K562 (cell line): ENCODE data around the gene SYNE1. TPM values are rescaled to one million over a fixed set of nuclear protein-coding genes. Genes with fewer than 3 reads are reported as not detected.

ENCODE experiments used
- ATAC-seq: fragments of 200-7000 bp; cut with Tn5 transposase; 3 replicates; pipeline ENCODE4 v1.9.1; 2020; ENCODE audit warnings: moderate library complexity
- BruUV-seq: library from RNA; stranded (reverse); fragments of 400-500 nt; replicated peaks from 2 replicates; lab custom pipeline; 2021; lab: Mats Ljungman, UMichigan
- CTCF ChIA-PET: fragments of 300-600 bp; formaldehyde crosslinking; extraction: SDS; loops from one replicate; lab custom pipeline; 2021; ENCODE audit warnings: low intra/inter-chr PET ratio; lab: Yijun Ruan, JAX
- POLR2A ChIA-PET: fragments of 300-600, 350-650 bp; sonication (Branson Sonifier 250); formaldehyde crosslinking; extraction: SDS; loops from one replicate; lab custom pipeline; 2021; ENCODE audit warnings: antibody characterized with exemption, inconsistent platforms; lab: Yijun Ruan, JAX
- DNase-seq, 4 experiments: peaks; one replicate each; pipeline versions ENCODE4 v3.0.0 to v3.0.0-alpha.2; 2011 to 2018; ENCODE audit warnings: low spot score in 3 of 4, mixed read lengths in 3 of 4; ENCODE audit errors: extremely low read depth in 1 of 4
- FAIRE-seq: peaks from 2 replicates; lab custom pipeline; 2011; peaks lifted over from hg19 to GRCh38; lab: Jason Lieb, UNC
- H2AFZ ChIP-seq: 2 replicates; pipeline ENCODE4 v1.6.0; 2011; ENCODE audit warnings: low read depth, low read length, control low read depth, inconsistent platforms
- H3K27ac ChIP-seq: fragments of 200-600 bp; 3 replicates; pipeline ENCODE4 v1.8.0; 2011; ENCODE audit warnings: low read depth, mild to moderate bottlenecking, control low read depth, inconsistent platforms, low read length, moderate library complexity, mixed read lengths; ENCODE audit errors: extremely low read depth
- H3K27me3 ChIP-seq, 2 experiments: fragments of 300-600 bp in 1 of 2; 2 replicates in 1 of 2; 3 replicates in 1 of 2; pipeline versions ENCODE4 v1.6.0 to v1.8.0; 2011; ENCODE audit warnings: inconsistent platforms in 2 of 2, low read length in 2 of 2, mild to moderate bottlenecking in 1 of 2, mixed read lengths in 1 of 2, moderate library complexity in 1 of 2; ENCODE audit not compliant: control insufficient read depth in 2 of 2, insufficient read depth in 2 of 2
- H3K36me3 ChIP-seq: fragments of 300-600 bp; 3 replicates; pipeline ENCODE4 v1.8.0; 2011; ENCODE audit warnings: mild to moderate bottlenecking, low read length, inconsistent platforms; ENCODE audit not compliant: control insufficient read depth, insufficient read depth
- H3K4me1 ChIP-seq, 2 experiments: fragments of 200-600 bp in 1 of 2; replicated peaks in 1 of 2; 2 replicates in 1 of 2; 3 replicates in 1 of 2; pipeline versions ENCODE4 v1.5.1 to v1.8.0; 2011; ENCODE audit warnings: inconsistent platforms in 2 of 2, low read length in 2 of 2, mild to moderate bottlenecking in 1 of 2, mixed read lengths in 1 of 2, moderate library complexity in 1 of 2; ENCODE audit not compliant: control insufficient read depth in 2 of 2, insufficient read depth in 2 of 2
- H3K4me2 ChIP-seq: 2 replicates; pipeline ENCODE4 v1.6.1; 2011; ENCODE audit warnings: low read length, control low read depth, inconsistent platforms, mixed read lengths; ENCODE audit not compliant: insufficient read depth
- H3K4me3 ChIP-seq: fragments of 200-600 bp; sonication (generic), shearing (Covaris generic); 2 replicates; pipeline ENCODE4 v1.5.1; 2016; ENCODE audit warnings: control low read depth, inconsistent platforms
- H3K79me2 ChIP-seq: fragments of 200-600 bp; 3 replicates; pipeline ENCODE4 v1.8.0; 2011; ENCODE audit warnings: low read length, inconsistent platforms; ENCODE audit not compliant: control insufficient read depth, insufficient read depth
- H3K9ac ChIP-seq, 2 experiments: 2 replicates each; pipeline versions ENCODE4 v1.6.0 to v1.6.1; 2011; ENCODE audit warnings: low read depth in 2 of 2, low read length in 2 of 2, control low read depth in 1 of 2, inconsistent platforms in 1 of 2, mild to moderate bottlenecking in 1 of 2, mixed read lengths in 1 of 2; ENCODE audit not compliant: insufficient read depth in 1 of 2
- H3K9me1 ChIP-seq: one replicate; pipeline ENCODE4 v1.6.0; 2011; ENCODE audit warnings: inconsistent platforms, mild to moderate bottlenecking, low read length, moderate library complexity; ENCODE audit not compliant: control insufficient read depth, insufficient read depth
- H3K9me3 ChIP-seq: replicated peaks from 2 replicates; pipeline ENCODE4 v1.5.1; 2011; ENCODE audit warnings: low read depth, low read length, inconsistent platforms; ENCODE audit not compliant: control insufficient read depth, insufficient read depth
- H4K20me1 ChIP-seq: replicated peaks from 2 replicates; pipeline ENCODE4 v1.6.1; 2011; ENCODE audit warnings: low read length, inconsistent platforms, mixed read lengths; ENCODE audit not compliant: control insufficient read depth, insufficient read depth
- CAMTA2 ChIP-seq: fragments of 250-450 bp; sonication (Bioruptor Pico); conservative IDR thresholded peaks from 2 replicates; pipeline ENCODE4 v1.5.1; 2022
- PRPF4 ChIP-seq: fragments of 200-400 bp; formaldehyde crosslinking; IDR thresholded peaks from one replicate; pipeline ENCODE4 v1.6.1; 2017; ENCODE audit warnings: low read length, low read depth, mild to moderate bottlenecking; ENCODE audit not compliant: insufficient read depth, poor library complexity, severe bottlenecking
- SMAD4 ChIP-seq: fragments of 250-450 bp; sonication (Bioruptor Pico); conservative IDR thresholded peaks from 2 replicates; pipeline ENCODE4 v1.8.0; 2021; ENCODE audit warnings: inconsistent platforms, mild to moderate bottlenecking, moderate library complexity
- TCFL5 ChIP-seq: fragments of 250-450 bp; sonication (Bioruptor Pico); conservative IDR thresholded peaks from 2 replicates; pipeline ENCODE4 v1.6.1; 2021; ENCODE audit warnings: mild to moderate bottlenecking, moderate library complexity, matching md5 sums
- ZFPM2 ChIP-seq: fragments of 250-450 bp; sonication (Bioruptor Pico); IDR thresholded peaks from 2 replicates; pipeline ENCODE4 v1.5.1; 2022; ENCODE audit warnings: mild to moderate bottlenecking
- ZNF184 ChIP-seq: sonication (generic); formaldehyde crosslinking; IDR thresholded peaks from 2 replicates; pipeline ENCODE4 v1.5.0; 2020; ENCODE audit warnings: missing genetic modification reagents
- WGBS: fragments of 100-300 bp; shearing (Covaris generic); methylation state at CpG from one replicate; pipeline ENCODE4 v1.1.6; 2016; ENCODE audit warnings: low coverage, mixed read lengths; ENCODE audit not compliant: insufficient coverage; ENCODE audit errors: missing lambda C conversion rate; 5-methylcytosine and 5-hydroxymethylcytosine counted together
- in situ Hi-C: fragments of 300-500 bp; cut with MboI; formaldehyde crosslinking; loops from 4 replicates; pipeline ENCODE4 v1.15.0; 2018; ENCODE audit warnings: inconsistent platforms, mixed read lengths
- intact Hi-C: fragments of 100-400 bp; cut with micrococcal nuclease; formaldehyde crosslinking; loops from 2 replicates; pipeline ENCODE4 v1.14.2; 2022
- polyA plus RNA-seq, 8 experiments: library from polyadenylated mRNA; depleted of rRNA in 4 of 8; stranded (reverse) in 5 of 8; unstranded in 3 of 8; fragments of >200 nt; fragmentation: Nextera tagmentation in 2 of 8; fragmentation: Illumina TruSeq in 1 of 8; extraction: Ambion mirVana in 2 of 8; extraction: Trizol in 1 of 8; gene quantifications; 2 replicates each; pipeline versions ENCODE4 v1.2.1 to v1.2.3, GENCODE V29; 2011 to 2014; ENCODE audit warnings: inconsistent platforms in 1 of 8, missing spikeins in 1 of 8
- total RNA-seq, 7 experiments: library from RNA; depleted of rRNA in 6 of 7; stranded (reverse); fragments of >200 nt in 6 of 7; fragmentation: Illumina TruSeq in 2 of 7; extraction: Trizol in 2 of 7; gene quantifications; 2 replicates each; pipeline versions ENCODE4 v1.2.1 to v1.2.3, GENCODE V29; 2011 to 2021; ENCODE audit warnings: low replicate concordance in 1 of 7

Gene SYNE1
- total and polyA plus RNA-seq, 9 of the 15 experiments (the other 6 are each of a cell fraction or from before 2014, with no cell fraction given) = under 0.01 to 0.42 (median 0.08) TPM; not detected in 1

DNA sequence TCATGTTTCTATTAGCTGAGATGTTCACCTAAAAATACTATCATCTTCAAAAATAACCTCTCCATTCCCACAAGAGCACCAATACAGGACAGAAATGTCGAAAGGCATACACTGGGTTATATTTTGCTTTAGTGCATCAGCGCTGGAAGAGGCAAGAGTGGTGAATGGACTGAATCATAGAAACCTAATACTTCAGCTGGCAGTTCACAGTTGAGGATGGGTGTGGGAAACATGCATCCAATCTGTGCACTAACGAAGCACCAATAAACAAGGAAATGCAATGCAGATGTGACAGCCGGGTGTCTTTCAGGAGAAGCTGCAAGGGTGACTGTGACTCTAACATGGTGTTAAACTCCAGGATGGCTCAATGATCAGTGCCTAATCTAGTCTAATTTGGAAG is 463.8 kb downstream of the SYNE1 start:
- no peaks in the 10 kb centered on the region for H3K27me3 ChIP-seq
- DNase-seq (no peak), FAIRE-seq (no peak), ATAC-seq (no peak)
- 0 out of 2 replicates have a peak, but pooled peaks cover 3% of the 10 kb centered on the region for H4K20me1 ChIP-seq
- CTCF ChIA-PET = no interaction called here
- H2AFZ ChIP-seq = no peak overlapping the region
- H3K9me3 ChIP-seq = no peaks in the 10 kb centered on the region
- no peak overlapping the region for H3K4me3 ChIP-seq
- in situ Hi-C loops = no loop called here
- H3K27ac ChIP-seq = no peak overlapping the region
- no TSS peak for BruUV-seq
- no peaks in the 10 kb centered on the region for H3K79me2 ChIP-seq
- no peak overlapping the region for H3K4me2 ChIP-seq
- H3K4me1 ChIP-seq = no peaks in the 10 kb centered on the region
- H3K36me3 ChIP-seq = no peaks in the 10 kb centered on the region
- intact Hi-C loops = no loop called here
- no peak for TF ChIP-seq CAMTA2
- no peak for TF ChIP-seq ZNF184 (CRISPR knock-in tag)
- TF ChIP-seq PRPF4 = no peak
- no peak for TF ChIP-seq TCFL5
- no peak for TF ChIP-seq ZFPM2 (CRISPR knock-in tag)
- no peak for TF ChIP-seq SMAD4
- WGBS = 0% methylated on average over 4 of the region's 4 CpGs
- H3K9me1 ChIP-seq = no peaks in the 10 kb centered on the region
- H3K9ac ChIP-seq = no peak overlapping the region
- POLR2A ChIA-PET = interaction anchor here (0.6 to 0.8 kb wide), 2 partner anchors 21 to 111 kb away, joined by 3 read pairs; no protein-coding TSS in a partner anchor
